Right ventricle myocardium superior (tissue), 1 donor: ENCODE data around the gene ZEB2. TPM values are rescaled to one million over a fixed set of nuclear protein-coding genes. Genes with fewer than 3 reads are reported as not detected.
"Not testable (repeated sequence)": the region's sequence is repeated elsewhere in the genome, so short reads cannot be mapped to it uniquely, and the experiment has no call there.

ENCODE experiments used
- ATAC-seq: fragments of 200-7000 bp; cut with Tn5 transposase; one replicate; pipeline ENCODE4 v1.9.1; 2020; ENCODE audit warnings: mild to moderate bottlenecking; ENCODE audit not compliant: poor library complexity
- DNase-seq: peaks from one replicate; pipeline ENCODE4 v3.0.0-alpha.2; 2020
- intact Hi-C: fragments of 100-400 bp; cut with DNase I; formaldehyde crosslinking; loops from one replicate; pipeline ENCODE4 v1.11.2; 2022
- total RNA-seq: library from RNA; stranded (reverse); fragmentation: NEBNext Ultra II Directional; extraction: Animal tissue kit (Norgen Biotek cat#: 25700); gene quantifications from one replicate; pipeline ENCODE4 v1.2.1, GENCODE V29; 2021
- donor health status: DM: no; HTN: yes; CAD: no; lungs with severe emphysema.

The ZEB2 gene
- total RNA-seq, 1 donor from 2014 or later: 81.0 TPM

- ATAC-seq: no peak
- intact Hi-C loops: no loop called here
- DNase-seq: no peak
These were observed 138.2 kb downstream of the ZEB2 start for GRCh38 chr2:144381716-144382115.

DNA sequence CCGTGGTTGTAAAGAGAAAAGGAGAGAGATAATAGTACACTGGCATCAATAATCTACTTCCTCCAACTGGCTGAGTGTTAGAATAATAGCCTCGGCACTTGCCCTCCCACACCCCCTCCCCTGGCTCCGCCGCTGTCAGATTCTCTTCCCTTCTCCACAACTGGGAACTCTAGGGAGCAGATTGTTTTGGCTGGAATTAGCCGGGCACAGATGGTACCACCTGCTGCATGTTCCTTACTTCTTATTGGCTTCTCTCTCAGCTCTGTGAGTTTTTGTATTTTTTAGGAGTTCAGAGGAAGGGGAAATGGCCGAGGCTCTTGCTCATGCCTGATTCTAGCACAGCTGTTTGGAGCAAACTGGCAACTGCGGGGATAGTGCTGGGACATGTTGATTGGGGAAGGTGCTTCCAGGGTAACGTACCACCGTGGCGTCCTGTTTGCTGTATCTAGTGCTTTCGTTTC is 140.0 kb downstream of the ZEB2 start:
- intact Hi-C loops: no loop called here
- ATAC-seq (peak; percentile 46), DNase-seq (peak; percentile 43)

DNA sequence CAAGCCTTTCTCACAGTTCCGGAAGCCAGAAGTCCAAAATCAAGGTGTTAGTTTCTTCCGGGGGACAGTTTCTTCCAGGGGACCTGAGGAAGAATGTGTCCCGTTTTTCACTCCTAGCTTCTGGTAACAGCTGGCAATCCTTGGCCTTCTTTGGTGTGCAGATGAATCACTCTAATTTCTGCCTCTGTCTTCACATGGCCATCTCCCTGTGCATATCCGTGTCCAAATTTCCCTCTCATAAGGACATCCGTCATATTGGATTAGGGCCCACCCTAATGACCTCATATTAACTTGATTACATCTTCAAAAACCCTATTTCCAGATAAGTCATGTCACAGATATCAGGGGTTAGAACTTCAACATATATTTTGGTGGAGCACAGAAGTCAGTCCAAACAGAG is 141.4 kb downstream of the ZEB2 start:
- DNase-seq: no peak
- intact Hi-C loops: no loop called here
- peak; percentile 22 for ATAC-seq

DNA sequence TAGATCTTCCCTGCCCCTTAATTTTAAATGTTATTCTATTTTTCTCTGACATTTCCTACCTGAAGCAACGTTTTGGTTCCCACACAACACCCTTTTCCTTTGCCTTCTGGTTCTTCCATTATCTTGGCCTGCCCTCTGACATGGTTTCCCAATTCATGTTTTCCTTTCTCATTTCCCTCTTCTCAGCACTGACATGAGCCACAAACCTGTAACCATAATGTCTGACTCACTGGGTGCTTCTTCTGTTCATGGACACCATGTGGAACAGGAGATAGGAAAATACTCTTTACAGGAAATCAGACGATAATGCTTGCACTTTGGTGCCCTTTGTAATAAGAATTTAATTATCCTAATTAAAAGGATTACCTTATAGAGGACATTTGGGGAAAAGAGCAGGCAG is 142.0 kb downstream of the ZEB2 start:
- intact Hi-C loops: no loop called here
- no peak for ATAC-seq
- no peak for DNase-seq

- ATAC-seq: no peak
- no peak for DNase-seq
- intact Hi-C loops: no loop called here
These were observed 143.0 kb downstream of the ZEB2 start for GRCh38 chr2:144376926-144377325.

DNA sequence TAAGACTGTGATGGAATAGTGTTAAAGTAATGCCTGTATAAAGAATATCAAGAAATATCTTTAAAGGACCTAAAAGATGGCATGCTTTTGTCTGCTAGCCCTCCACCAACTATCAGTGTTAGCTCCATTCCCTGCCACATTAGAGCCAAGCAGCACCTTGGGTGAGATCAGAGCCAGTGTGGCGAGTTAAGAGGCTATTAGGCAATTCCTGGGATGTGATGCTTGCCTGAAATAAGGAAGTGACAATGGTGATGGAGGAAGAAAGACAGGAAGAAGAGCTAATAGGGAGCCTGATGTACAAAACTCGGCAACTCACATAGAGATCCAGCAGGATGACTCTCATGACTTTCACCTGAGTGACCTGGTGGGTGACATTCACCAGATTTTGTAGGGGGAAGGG is 143.5 kb downstream of the ZEB2 start:
- no peak for ATAC-seq
- intact Hi-C loops: no loop called here
- DNase-seq: no peak

GRCh38 chr2:144374163-144374661 is 145.7 kb downstream of the ZEB2 start:
- no peak for DNase-seq
- intact Hi-C loops: no loop called here
- no peak for ATAC-seq

DNA sequence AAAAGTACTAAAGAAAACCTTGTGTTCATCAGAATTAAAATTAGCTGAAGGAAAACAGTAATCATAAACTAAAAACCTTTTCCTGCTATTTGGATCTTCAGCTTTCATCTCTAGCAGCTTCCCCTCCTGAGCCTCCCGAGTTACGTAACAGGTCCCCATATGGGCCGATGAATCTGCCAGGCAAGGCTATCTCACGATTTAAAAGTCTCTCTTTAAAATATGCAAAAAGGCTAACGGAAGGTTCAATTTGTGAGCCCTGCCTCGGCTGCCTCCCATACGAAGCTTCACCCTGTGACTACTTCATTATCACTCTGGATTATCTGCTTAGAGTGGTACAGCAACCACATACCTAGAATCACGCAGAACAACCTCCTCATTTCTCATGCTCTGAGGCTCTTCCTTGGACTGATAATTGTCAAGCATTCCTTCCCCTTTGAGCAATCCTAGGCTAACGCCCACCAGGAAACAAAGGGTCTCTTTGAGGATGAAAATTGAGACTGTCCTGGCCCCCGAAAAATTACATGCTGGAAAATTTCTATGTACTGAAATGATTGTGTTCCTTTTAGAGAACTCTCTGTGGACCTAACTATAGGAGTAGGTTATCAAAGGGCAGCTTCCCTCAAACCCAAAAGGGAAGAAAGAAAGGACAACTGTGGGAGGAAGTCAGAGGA is 147.4 kb downstream of the ZEB2 start:
- ATAC-seq (peak; percentile 69), DNase-seq (no peak)
- intact Hi-C loops: no loop called here

- DNase-seq (no peak), ATAC-seq (no peak)
- intact Hi-C loops: no loop called here
These were observed 148.9 kb downstream of the ZEB2 start for GRCh38 chr2:144370937-144371584.

DNA sequence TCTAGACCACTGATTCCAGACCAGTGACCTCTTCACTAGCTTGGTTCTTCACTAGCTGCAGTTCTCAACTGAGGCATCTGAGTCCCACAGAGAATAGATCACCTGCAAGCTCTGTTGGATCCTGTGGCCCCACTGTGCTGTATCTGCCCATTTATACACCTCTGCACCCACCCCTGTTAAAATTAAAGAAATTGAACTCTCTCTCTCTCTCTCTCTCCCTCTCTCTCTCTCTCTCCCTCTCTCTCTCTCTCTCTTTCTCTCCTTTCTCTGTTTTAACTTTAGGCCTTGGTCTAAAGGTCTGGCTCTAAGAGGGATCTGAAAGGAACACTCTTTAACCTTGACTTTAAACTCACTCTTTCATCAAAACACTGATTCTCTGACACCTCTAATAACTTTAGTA is 150.5 kb downstream of the ZEB2 start:
- intact Hi-C loops: no loop called here
- ATAC-seq: no peak
- DNase-seq: no peak

- DNase-seq (no peak), ATAC-seq (no peak)
- intact Hi-C loops: no loop called here
These were observed 153.0 kb downstream of the ZEB2 start for GRCh38 chr2:144366825-144367429.

DNA sequence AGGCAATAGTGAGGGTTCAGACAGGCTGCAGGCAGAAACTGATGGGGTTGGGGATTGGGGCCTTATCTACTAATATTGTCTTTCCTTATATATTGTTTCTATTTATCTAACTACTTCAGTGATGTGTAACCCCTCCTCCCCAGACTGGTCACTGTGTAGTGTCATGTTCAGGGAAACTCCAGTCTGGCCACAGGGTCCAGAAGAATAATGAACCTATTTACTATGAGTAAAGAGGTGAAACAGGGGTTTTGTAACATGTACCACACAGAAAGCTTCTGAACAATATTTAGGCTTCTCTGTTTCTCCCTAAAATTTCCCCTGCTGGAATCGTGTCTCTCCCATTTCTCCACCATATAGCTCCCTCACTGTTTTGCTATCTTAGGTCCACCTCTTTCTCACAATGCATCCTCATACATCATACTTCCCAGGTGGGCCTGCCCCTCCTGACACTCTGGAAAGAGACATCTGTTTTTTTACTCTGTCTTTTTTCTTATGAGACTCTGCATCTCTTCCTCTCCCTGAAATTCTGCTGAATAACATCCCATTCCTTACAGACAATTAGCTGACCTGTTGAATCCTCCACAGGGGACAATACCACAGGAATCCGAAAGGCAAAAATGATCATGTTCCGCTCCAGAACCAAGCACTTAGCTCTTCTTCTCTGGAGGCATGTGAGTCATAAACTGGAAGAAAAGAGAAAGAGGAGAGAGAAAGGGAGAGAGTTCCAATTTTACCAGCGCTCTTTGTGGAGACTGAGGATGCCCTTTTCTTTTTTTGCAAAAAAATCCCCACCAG is 154.8 kb downstream of the ZEB2 start:
- ATAC-seq (no peak), DNase-seq (no peak)
- intact Hi-C loops: no loop called here

- DNase-seq, intact Hi-C loops, ATAC-seq: not testable (repeated sequence)
These were observed 155.7 kb downstream of the ZEB2 start for GRCh38 chr2:144364247-144364646.

- DNase-seq: no peak
- intact Hi-C loops: no loop called here
- ATAC-seq: no peak
These were observed 157.5 kb downstream of the ZEB2 start for GRCh38 chr2:144362401-144362800.

DNA sequence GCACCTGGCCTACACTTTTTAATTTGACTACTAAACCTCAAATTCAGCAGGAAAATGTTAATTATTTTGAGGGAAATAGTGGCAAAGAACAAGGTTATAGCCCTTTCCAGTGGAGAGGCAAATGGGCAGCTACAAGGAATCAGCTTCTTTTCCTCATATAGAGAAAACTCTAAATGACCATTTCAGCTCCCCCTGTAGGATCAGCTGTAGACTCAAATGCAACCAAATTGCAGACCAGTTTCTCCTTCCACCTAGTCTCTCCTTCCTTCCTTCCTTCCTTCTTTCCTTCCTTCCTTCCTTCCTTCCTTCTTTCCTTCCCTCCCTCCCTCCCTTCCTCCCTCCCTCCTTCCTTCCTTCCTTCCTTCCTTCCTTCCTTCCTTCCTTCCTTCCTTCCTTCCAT is 158.2 kb downstream of the ZEB2 start:
- intact Hi-C loops: no loop called here
- no peak for ATAC-seq

GRCh38 chr2:144359684-144360083 is 160.2 kb downstream of the ZEB2 start:
- intact Hi-C loops: no loop called here
- ATAC-seq (no peak), DNase-seq (no peak)

More for the DNA sequence above, 158.2 kb downstream of the ZEB2 start:
- DNase-seq: no peak

- no peak for ATAC-seq
- intact Hi-C loops: no loop called here
- no peak for DNase-seq
These were observed 160.9 kb downstream of the ZEB2 start for GRCh38 chr2:144358979-144359541.

- intact Hi-C loops: no loop called here
- DNase-seq (no peak), ATAC-seq (no peak)
These were observed 161.4 kb downstream of the ZEB2 start for GRCh38 chr2:144358374-144358964.
